CD14-positive monocyte (primary cell): ENCODE results near the gene RPL6. TPM values are rescaled to one million over a fixed set of nuclear protein-coding genes. Genes with fewer than 3 reads are reported as not detected.

Source experiments
- DNase-seq, 3 donors: peaks; one replicate each; pipeline ENCODE4 v3.0.0-alpha.2; 2011 to 2022
- H2AFZ ChIP-seq: 2 replicates; pipeline ENCODE4 v1.6.0; 2012; ENCODE audit warnings: mild to moderate bottlenecking, low read depth, low read length, inconsistent platforms; ENCODE audit not compliant: insufficient read depth, poor library complexity, severe bottlenecking
- H3K27ac ChIP-seq, 2 donors: 1 replicate in 1 of 2; 2 replicates in 1 of 2; pipeline ENCODE4 v1.5.1; 2012 to 2013; ENCODE audit warnings: low read length in 2 of 2, control low read depth in 1 of 2, inconsistent platforms in 1 of 2, low read depth in 1 of 2, mild to moderate bottlenecking in 1 of 2
- H3K27me3 ChIP-seq, 2 donors: one replicate each; pipeline versions ENCODE4 v1.6.0 to v1.6.1; 2011 to 2013; ENCODE audit warnings: low read length in 2 of 2; ENCODE audit not compliant: control insufficient read depth in 2 of 2, insufficient read depth in 2 of 2
- H3K36me3 ChIP-seq, 2 donors: replicated peaks in 1 of 2; 1 replicate in 1 of 2; 2 replicates in 1 of 2; pipeline versions ENCODE4 v1.5.1 to v1.6.1; 2012 to 2013; ENCODE audit warnings: low read length in 2 of 2, control low read depth in 1 of 2, inconsistent platforms in 1 of 2, mild to moderate bottlenecking in 1 of 2; ENCODE audit not compliant: insufficient read depth in 2 of 2, control insufficient read depth in 1 of 2
- H3K4me1 ChIP-seq, 2 donors: 1 replicate in 1 of 2; 2 replicates in 1 of 2; pipeline versions ENCODE4 v1.5.1 to v1.6.1; 2012 to 2013; ENCODE audit warnings: low read length in 2 of 2, control low read depth in 1 of 2, inconsistent platforms in 1 of 2, mild to moderate bottlenecking in 1 of 2, moderate library complexity in 1 of 2; ENCODE audit not compliant: insufficient read depth in 2 of 2, control insufficient read depth in 1 of 2
- H3K4me2 ChIP-seq: replicated peaks from 2 replicates; pipeline ENCODE3; 2012; ENCODE audit warnings: low read length, moderate library complexity, mild to moderate bottlenecking; ENCODE audit not compliant: poor library complexity, severe bottlenecking; ENCODE audit errors: extremely low read depth
- H3K4me3 ChIP-seq, 3 experiments: fragments of 200-600 bp in 1 of 3; sonication (generic) in 1 of 3; replicated peaks in 1 of 3; 1 replicate in 2 of 3; 2 replicates in 1 of 3; pipeline ENCODE4 v1.5.1; 2011 to 2013; ENCODE audit warnings: low read length in 3 of 3, mild to moderate bottlenecking in 3 of 3, control low read depth in 2 of 3, low read depth in 2 of 3, inconsistent platforms in 1 of 3, moderate library complexity in 1 of 3
- H3K79me2 ChIP-seq: 2 replicates; pipeline ENCODE4 v1.6.0; 2012; ENCODE audit warnings: mild to moderate bottlenecking, control low read depth, inconsistent platforms, low read length, moderate library complexity; ENCODE audit not compliant: insufficient read depth
- H3K9ac ChIP-seq: 2 replicates; pipeline ENCODE4 v1.6.0; 2017; ENCODE audit warnings: low read length, mild to moderate bottlenecking; ENCODE audit not compliant: insufficient read depth, poor library complexity, severe bottlenecking
- H3K9me3 ChIP-seq, 2 donors: replicated peaks in 1 of 2; 1 replicate in 1 of 2; 2 replicates in 1 of 2; pipeline versions ENCODE4 v1.5.1 to v1.6.1; 2012 to 2013; ENCODE audit warnings: low read length in 2 of 2, control low read depth in 1 of 2; ENCODE audit not compliant: control insufficient read depth in 1 of 2, insufficient read depth in 1 of 2
- H4K20me1 ChIP-seq: 2 replicates; pipeline ENCODE4 v1.6.0; 2012; ENCODE audit warnings: mild to moderate bottlenecking, low read length, control low read depth, moderate library complexity; ENCODE audit not compliant: insufficient read depth
- H3K27ac Mint-ChIP-seq, 7 donors: one replicate each; pipeline ENCODE4 v1.8.0; 2020; ENCODE audit warnings: mild to moderate bottlenecking in 7 of 7, mixed read lengths in 7 of 7, moderate library complexity in 6 of 7, inconsistent platforms in 2 of 7
- H3K27me3 Mint-ChIP-seq, 3 donors: one replicate each; pipeline ENCODE4 v1.8.0; 2021 to 2022; ENCODE audit warnings: low read depth in 3 of 3, mild to moderate bottlenecking in 3 of 3, mixed read lengths in 3 of 3, moderate library complexity in 3 of 3, inconsistent platforms in 1 of 3
- H3K36me3 Mint-ChIP-seq, 2 donors: one replicate each; pipeline ENCODE4 v1.8.0; 2020; ENCODE audit warnings: mixed read lengths in 2 of 2, inconsistent platforms in 1 of 2, mild to moderate bottlenecking in 1 of 2
- H3K4me1 Mint-ChIP-seq: one replicate; pipeline ENCODE4 v1.8.0; 2020; ENCODE audit warnings: mild to moderate bottlenecking, mixed read lengths
- H3K4me3 Mint-ChIP-seq, 2 donors: one replicate each; pipeline ENCODE4 v1.8.0; 2020; ENCODE audit warnings: mild to moderate bottlenecking in 2 of 2, mixed read lengths in 2 of 2, moderate library complexity in 1 of 2
- H3K9me3 Mint-ChIP-seq, 7 donors: one replicate each; pipeline ENCODE4 v1.8.0; 2020 to 2022; ENCODE audit warnings: mixed read lengths in 7 of 7, mild to moderate bottlenecking in 6 of 7, moderate library complexity in 6 of 7, inconsistent platforms in 2 of 7
- CTCF ChIP-seq: fragments of 200-600 bp; IDR thresholded peaks from one replicate; pipeline ENCODE4 v1.8.0; 2022; ENCODE audit warnings: antibody characterized with exemption, mild to moderate bottlenecking
- WGBS: methylation state at CpG from one replicate; pipeline ENCODE4 v1.1.5; 2013; ENCODE audit warnings: missing lambda C conversion rate; ENCODE audit not compliant: insufficient coverage; 5-methylcytosine and 5-hydroxymethylcytosine counted together
- intact Hi-C, 2 donors: fragments of 100-400 bp; cut with micrococcal nuclease; formaldehyde crosslinking; loops; one replicate each; pipeline versions ENCODE4 v1.15.0 to v1.15.1; 2023
- polyA plus RNA-seq, 3 donors: library from polyadenylated mRNA; depleted of rRNA in 1 of 3; unstranded in 2 of 3; stranded (reverse) in 1 of 3; fragments of 300-500 nt in 2 of 3; fragments of >200 nt in 1 of 3; fragmentation: Illumina TruSeq in 2 of 3; gene quantifications; 1 replicate in 2 of 3; 2 replicates in 1 of 3; pipeline ENCODE4 v1.2.3, GENCODE V29; 2012 to 2021

RPL6 gene
- polyA plus RNA-seq, 3 donors, result 201 to 1,124 (median 259) TPM

- peak overlapping the region; percentile 80 for H3K9ac ChIP-seq
- intact Hi-C loops, result loop anchor here (5.0 to 10.0 kb wide), 2 partner anchors 36 to 257 kb away; partner anchors contain the start of genes PTPN11 (in 1 of the 2) and TRAFD1 (in 1 of the 2)
- peaks cover 26 to 31% of the 10 kb centered on the region in 2 donors for H3K4me1 ChIP-seq
- H2AFZ ChIP-seq, result peak overlapping the region; percentile 100
- H3K4me1 Mint-ChIP-seq, result peaks cover 30% of the 10 kb centered on the region
- 0% methylated on average over 24 of the region's 33 CpGs for WGBS
- TF ChIP-seq CTCF, result no peak
- H3K4me2 ChIP-seq, result peak overlapping the region; percentile 89
- H3K36me3 Mint-ChIP-seq, result no peaks in the 10 kb centered on the region
- no peaks in the 10 kb centered on the region for H3K36me3 ChIP-seq
- H3K27me3 Mint-ChIP-seq, result peaks cover 0 to 3% (median 2%) of the 10 kb centered on the region in 3 donors
- peak in 1 of 3 donors; percentile 4 for DNase-seq
- H3K79me2 ChIP-seq, result peaks cover 56% of the 10 kb centered on the region
- H3K27ac Mint-ChIP-seq, result peak overlapping the region; percentile 68 to 95 (median 87)
- peak overlapping the region in 1 of 2 donors; percentile 82 for H3K27ac ChIP-seq
- no peaks in the 10 kb centered on the region for H3K27me3 ChIP-seq
- no peaks in the 10 kb centered on the region for H3K9me3 ChIP-seq
- H3K4me3 ChIP-seq, result peak overlapping the region; percentile 47 to 90 (median 82)
- H3K4me3 Mint-ChIP-seq, result peak overlapping the region; percentile 98 to 100
- H4K20me1 ChIP-seq, result peaks cover 32% of the 10 kb centered on the region
- peaks cover 0 to 4% (median 0%) of the 10 kb centered on the region in 7 donors for H3K9me3 Mint-ChIP-seq
Observed at GRCh38 chr12:112381406-112381882, 28.0 kb downstream of the RPL6 start.

GRCh38 chr12:112380663-112381405, 28.6 kb downstream of the RPL6 start:
- peaks cover 61% of the 10 kb centered on the region for H3K79me2 ChIP-seq
- H3K4me1 Mint-ChIP-seq, result peaks cover 28% of the 10 kb centered on the region
- intact Hi-C loops, result loop anchor here (5.0 to 10.0 kb wide), 2 partner anchors 36 to 256 kb away; partner anchors contain the start of genes PTPN11 (in 1 of the 2) and TRAFD1 (in 1 of the 2)
- H4K20me1 ChIP-seq, result peaks cover 38% of the 10 kb centered on the region
- peak overlapping the region; percentile 89 for H3K4me2 ChIP-seq
- peak overlapping the region; percentile 80 for H3K9ac ChIP-seq
- DNase-seq, result peak in 1 of 3 donors; percentile 5
- H3K36me3 Mint-ChIP-seq, result no peaks in the 10 kb centered on the region
- no peak for TF ChIP-seq CTCF
- peak overlapping the region; percentile 98 to 100 for H3K4me3 Mint-ChIP-seq
- H3K9me3 ChIP-seq, result no peaks in the 10 kb centered on the region
- no peaks in the 10 kb centered on the region for H3K27me3 ChIP-seq
- peaks cover 22 to 28% of the 10 kb centered on the region in 2 donors for H3K4me1 ChIP-seq
- peak overlapping the region; percentile 68 to 95 (median 87) for H3K27ac Mint-ChIP-seq
- H3K9me3 Mint-ChIP-seq, result peaks cover 0 to 4% (median 0%) of the 10 kb centered on the region in 7 donors
- H3K4me3 ChIP-seq, result peak overlapping the region; percentile 47 to 90 (median 82)
- no peaks in the 10 kb centered on the region for H3K36me3 ChIP-seq
- H2AFZ ChIP-seq, result peak overlapping the region; percentile 100
- WGBS, result 58% methylated on average over 34 of the region's 34 CpGs
- peaks cover 0 to 5% (median 2%) of the 10 kb centered on the region in 3 donors for H3K27me3 Mint-ChIP-seq
- peak overlapping the region in 1 of 2 donors; percentile 82 for H3K27ac ChIP-seq
